Tibial artery (tissue), 4 donors: ENCODE results near the gene NCBP3.
A peak's percentile ranks its signal among the peaks of the same experiment; 100 is the strongest.

Experiments used
- DNase-seq, 2 donors: peaks; one replicate each; pipeline ENCODE4 v3.0.0-alpha.2; 2019
- H3K27ac ChIP-seq, 2 donors: fragments of 200-600 bp; sonication (generic) in 1 of 2; 1 replicate in 1 of 2; 2 replicates in 1 of 2; pipeline ENCODE4 v1.5.1; 2018 to 2019; ENCODE audit warnings: mild to moderate bottlenecking in 1 of 2
- H3K27me3 ChIP-seq, 2 donors: fragments of 200-600 bp; sonication (generic) in 1 of 2; one replicate each; pipeline versions ENCODE4 v1.5.1 to v1.6.0; 2016 to 2019
- H3K36me3 ChIP-seq, 3 donors: fragments of 200-600 bp; sonication (generic) in 2 of 3; one replicate each; pipeline ENCODE4 v1.5.1; 2016 to 2019; ENCODE audit warnings: mild to moderate bottlenecking in 2 of 3
- H3K4me1 ChIP-seq, 4 donors: fragments of 200-600 bp; sonication (generic) in 2 of 4; 1 replicate in 3 of 4; 2 replicates in 1 of 4; pipeline ENCODE4 v1.5.1; 2016 to 2019
- H3K4me3 ChIP-seq, 2 donors: fragments of 200-600 bp; sonication (generic) in 1 of 2; 1 replicate in 1 of 2; 2 replicates in 1 of 2; pipeline ENCODE4 v1.5.1; 2018 to 2019; ENCODE audit warnings: mild to moderate bottlenecking in 2 of 2
- H3K9me3 ChIP-seq, 3 donors: fragments of 200-600 bp; sonication (generic) in 1 of 3; one replicate each; pipeline ENCODE4 v1.5.1; 2016 to 2019
- intact Hi-C: fragments of 100-400 bp; cut with DNase I; formaldehyde crosslinking; loops from one replicate; pipeline ENCODE4 v1.15.0; 2023; ENCODE audit warnings: low total_unique reads
- TF ChIP-seq, protein P1 (sequence below), 2 experiments: fragments of 200-600 bp in 1 of 2; fragments of 450-650 bp in 1 of 2; IDR thresholded peaks; one replicate each; pipeline ENCODE4 v1.5.1; 2017 to 2019; ENCODE audit warnings: antibody characterized with exemption in 2 of 2, mild to moderate bottlenecking in 1 of 2, moderate library complexity in 1 of 2

Gene NCBP3

DNA sequence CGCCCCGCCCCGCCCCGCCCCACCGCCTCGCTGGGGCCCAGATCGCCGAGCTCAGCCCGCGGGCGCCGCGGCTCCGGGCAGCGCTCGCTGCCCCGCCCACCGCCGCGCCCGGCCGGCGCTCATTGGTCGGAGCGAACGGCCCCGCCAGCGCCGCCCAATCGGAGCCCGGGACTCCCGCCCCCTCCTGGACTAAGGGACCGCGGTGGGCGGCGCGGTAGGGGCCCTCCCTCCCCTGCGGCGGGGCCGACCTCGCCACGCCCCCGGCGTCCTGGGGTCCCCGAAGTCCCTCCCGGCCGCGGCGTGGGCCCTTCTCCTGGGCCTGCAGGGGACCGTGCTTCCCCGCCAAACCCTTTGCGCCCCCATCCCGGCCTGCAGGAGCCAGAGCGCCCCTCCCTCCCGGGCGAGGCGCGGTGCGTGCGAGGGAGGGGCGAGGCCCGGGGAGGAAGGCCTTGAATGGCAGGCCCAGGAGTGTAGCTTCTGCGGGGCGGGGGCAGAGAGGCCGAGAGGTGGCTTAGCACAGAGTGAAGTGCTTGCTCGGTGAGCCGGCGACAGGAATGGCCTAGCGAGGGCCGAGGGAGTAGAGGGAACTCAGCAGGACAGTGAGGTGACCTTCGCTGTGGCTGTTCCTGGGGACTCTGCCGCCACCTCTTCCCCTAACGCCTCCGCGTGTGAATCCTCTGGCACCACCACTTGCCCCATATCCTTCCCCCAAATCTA lies 47.1 kb upstream of the NCBP3 start, which contains the start of gene CAMKK1:
Gene CAMKK1 (minus strand): TSS at position 51 of the 717 bp plus-strand sequence. CDS start 7,366 bp downstream, outside the sequence.
- Histone ChIP-seq H3K4me1 (peaks cover 0 to 75% (median 60%) of the 10 kb centered on the region in 4 donors), H3K4me3 (peak within 1 kb of the TSS; percentile 64), H3K9me3 (no peaks in the 10 kb centered on the region), H3K36me3 (peaks cover 0 to 13% (median 5%) of the 10 kb centered on the region in 3 donors), H3K27me3 (no peaks in the 10 kb centered on the region), H3K27ac (peak within 1 kb of the TSS; percentile 77 to 78)
- TF ChIP-seq, protein P1, sequence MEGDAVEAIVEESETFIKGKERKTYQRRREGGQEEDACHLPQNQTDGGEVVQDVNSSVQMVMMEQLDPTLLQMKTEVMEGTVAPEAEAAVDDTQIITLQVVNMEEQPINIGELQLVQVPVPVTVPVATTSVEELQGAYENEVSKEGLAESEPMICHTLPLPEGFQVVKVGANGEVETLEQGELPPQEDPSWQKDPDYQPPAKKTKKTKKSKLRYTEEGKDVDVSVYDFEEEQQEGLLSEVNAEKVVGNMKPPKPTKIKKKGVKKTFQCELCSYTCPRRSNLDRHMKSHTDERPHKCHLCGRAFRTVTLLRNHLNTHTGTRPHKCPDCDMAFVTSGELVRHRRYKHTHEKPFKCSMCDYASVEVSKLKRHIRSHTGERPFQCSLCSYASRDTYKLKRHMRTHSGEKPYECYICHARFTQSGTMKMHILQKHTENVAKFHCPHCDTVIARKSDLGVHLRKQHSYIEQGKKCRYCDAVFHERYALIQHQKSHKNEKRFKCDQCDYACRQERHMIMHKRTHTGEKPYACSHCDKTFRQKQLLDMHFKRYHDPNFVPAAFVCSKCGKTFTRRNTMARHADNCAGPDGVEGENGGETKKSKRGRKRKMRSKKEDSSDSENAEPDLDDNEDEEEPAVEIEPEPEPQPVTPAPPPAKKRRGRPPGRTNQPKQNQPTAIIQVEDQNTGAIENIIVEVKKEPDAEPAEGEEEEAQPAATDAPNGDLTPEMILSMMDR (IDR thresholded peaks at IDR 0.05) = no peak
- intact Hi-C loops = no loop called here
- DNase-seq = peak; percentile 85 to 94

DNA sequence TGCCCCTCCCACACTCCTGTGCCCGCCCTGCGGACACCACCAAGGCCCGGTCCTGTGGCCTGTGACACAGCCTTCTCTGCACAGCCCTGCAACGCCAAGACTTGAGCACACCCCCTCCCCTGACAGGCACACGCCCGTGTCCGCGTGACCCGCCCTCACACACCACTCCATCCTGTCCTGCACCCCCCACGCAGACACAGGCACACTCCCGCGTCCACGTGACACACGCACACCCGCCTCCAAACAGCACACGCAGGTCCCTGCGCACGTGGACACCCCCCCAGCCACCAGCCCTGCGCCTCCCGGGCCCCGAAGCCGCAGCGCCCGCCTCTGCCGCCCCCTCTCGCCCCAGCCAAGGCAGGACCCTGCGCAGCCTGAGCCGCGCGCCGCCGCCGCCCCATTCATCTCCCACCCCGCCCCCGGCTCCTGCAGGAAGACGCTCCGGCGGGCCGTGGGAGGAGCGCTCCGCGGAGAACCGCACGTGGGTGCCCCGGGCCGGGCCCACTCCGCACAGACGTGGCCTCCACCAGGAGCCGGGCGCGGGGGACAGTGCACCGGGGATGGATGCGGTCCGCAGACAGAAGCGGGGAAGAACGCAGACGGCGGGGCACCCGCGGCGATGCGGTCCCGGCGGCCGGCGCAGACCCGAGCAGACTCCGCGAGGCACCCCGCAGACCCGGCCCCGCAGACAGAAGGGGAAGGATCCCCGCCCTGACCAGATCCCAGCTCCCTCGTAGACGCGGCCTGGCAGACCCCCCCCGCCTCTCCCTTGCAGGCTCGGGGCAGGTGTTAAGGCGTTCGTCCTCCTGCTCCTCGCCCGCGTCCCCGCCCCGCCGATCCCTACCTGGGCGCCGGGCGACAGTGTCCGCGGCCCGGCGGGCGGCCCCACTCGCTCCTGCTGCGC lies 46.3 kb upstream of the NCBP3 start:
- Histone ChIP-seq H3K36me3 (peaks cover 0 to 4% (median 0%) of the 10 kb centered on the region in 3 donors), H3K9me3 (no peaks in the 10 kb centered on the region), H3K27ac (peak overlapping the region; percentile 75 to 78), H3K4me1 (peaks cover 0 to 79% (median 64%) of the 10 kb centered on the region in 4 donors), H3K27me3 (no peaks in the 10 kb centered on the region), H3K4me3 (peak overlapping the region; percentile 64)
- peak; percentile 93 to 96 for DNase-seq
- intact Hi-C loops = no loop called here
- TF ChIP-seq, protein P1 (IDR thresholded peaks at IDR 0.05) = no peak

DNA sequence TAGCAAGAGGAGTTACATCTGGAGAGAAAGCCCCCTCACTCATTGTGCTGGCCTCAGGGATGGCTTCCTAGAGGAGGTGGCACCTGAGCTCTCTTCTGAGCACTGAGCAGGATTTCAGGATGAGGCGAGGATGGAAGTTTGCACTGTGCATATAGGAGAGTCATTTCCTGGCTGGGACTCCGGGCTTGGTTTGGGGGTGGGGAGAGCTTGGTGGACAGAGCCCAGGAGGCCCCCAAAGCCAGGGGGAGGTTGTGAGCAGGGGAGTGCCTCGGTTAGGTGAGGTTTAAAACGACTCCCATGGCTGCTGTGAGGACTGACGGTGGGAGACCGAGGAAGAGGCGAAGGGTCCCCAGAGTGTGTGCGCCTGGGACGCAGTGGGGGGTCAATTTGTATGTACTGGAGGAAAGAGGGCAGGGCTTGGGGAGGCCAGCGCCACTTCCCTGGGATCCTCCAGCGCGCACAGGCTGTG lies 45.6 kb upstream of the NCBP3 start:
- no peaks in the 10 kb centered on the region for H3K36me3 ChIP-seq
- no peaks in the 10 kb centered on the region for H3K9me3 ChIP-seq
- intact Hi-C loops = no loop called here
- DNase-seq = no peak
- H3K27ac ChIP-seq = peak overlapping the region; percentile 75 to 78
- TF ChIP-seq, protein P1 (IDR thresholded peaks at IDR 0.05) = no peak
- peak overlapping the region; percentile 64 for H3K4me3 ChIP-seq
- no peaks in the 10 kb centered on the region for H3K27me3 ChIP-seq
- peaks cover 0 to 79% (median 65%) of the 10 kb centered on the region in 4 donors for H3K4me1 ChIP-seq

DNA sequence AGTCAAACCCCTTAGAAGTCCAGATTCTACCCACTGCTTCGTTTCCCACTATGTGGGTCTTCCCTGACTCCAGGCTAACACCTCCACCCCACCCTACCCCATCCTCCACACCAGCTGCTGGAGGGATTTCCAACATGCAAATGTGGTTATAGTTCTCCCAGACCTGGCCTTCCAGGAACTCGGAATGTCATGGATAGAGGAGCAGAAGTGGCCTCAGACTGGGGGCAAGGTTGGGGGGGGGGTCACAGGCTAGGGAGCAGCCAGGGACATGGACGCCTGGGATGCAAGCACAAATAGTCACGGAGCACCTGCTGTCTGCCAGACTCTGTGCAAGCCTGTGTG lies 44.8 kb upstream of the NCBP3 start:
- peak overlapping the region; percentile 75 to 78 for H3K27ac ChIP-seq
- TF ChIP-seq, protein P1 (IDR thresholded peaks at IDR 0.05) = no peak
- intact Hi-C loops = no loop called here
- no peaks in the 10 kb centered on the region for H3K9me3 ChIP-seq
- H3K27me3 ChIP-seq = no peaks in the 10 kb centered on the region
- H3K4me1 ChIP-seq = peaks cover 0 to 75% (median 62%) of the 10 kb centered on the region in 4 donors
- no peak for DNase-seq
- H3K4me3 ChIP-seq = no peak overlapping the region
- no peaks in the 10 kb centered on the region for H3K36me3 ChIP-seq

DNA sequence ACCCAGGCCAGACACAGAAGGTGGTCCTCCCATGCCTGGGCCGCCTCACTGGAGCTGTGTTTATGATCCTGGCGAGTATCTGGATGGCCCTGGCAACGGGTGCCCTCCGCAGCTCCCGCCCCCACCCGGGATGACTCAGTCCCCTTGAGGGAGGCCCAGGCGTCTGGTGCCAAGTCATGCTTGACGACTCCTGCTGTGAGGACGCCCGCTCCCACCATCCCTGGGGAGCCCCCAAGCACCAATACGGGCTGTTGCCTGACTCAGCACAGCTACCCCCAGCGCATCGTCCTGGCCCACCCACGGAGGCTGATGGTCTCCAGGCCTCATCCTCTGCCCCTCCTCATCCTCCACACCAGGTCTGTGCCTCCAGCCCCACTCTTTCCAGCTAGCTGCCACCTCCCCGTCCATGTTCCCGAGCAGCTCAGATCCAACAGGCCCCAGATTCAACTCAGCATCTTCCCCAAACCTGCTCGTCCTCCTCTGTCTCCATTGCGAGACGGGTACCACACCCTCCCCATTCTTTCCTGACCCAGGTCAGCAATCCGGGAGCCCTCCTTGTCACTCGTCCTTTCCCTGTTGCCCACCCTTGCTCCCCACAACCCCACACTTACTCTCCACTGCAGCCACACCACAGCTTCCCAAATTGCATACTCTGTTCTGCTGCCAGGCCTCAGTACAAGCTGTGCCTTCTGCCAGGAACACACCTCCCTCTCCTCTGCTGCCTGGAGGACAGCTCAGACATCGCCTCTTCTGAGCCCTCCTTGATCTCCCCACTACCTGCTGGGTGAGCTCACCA lies 44.2 kb upstream of the NCBP3 start:
- intact Hi-C loops = no loop called here
- H3K9me3 ChIP-seq = no peaks in the 10 kb centered on the region
- H3K27me3 ChIP-seq = no peaks in the 10 kb centered on the region
- peaks cover 0 to 3% (median 2%) of the 10 kb centered on the region in 3 donors for H3K36me3 ChIP-seq
- H3K27ac ChIP-seq = peak overlapping the region; percentile 75 to 78
- TF ChIP-seq, protein P1 (IDR thresholded peaks at IDR 0.05) = no peak
- no peak overlapping the region for H3K4me3 ChIP-seq
- H3K4me1 ChIP-seq = peaks cover 0 to 75% (median 61%) of the 10 kb centered on the region in 4 donors
- peak; percentile 82 to 98 for DNase-seq
